WERI-Rb-1 (cell line): ENCODE measurements around the gene TNC.
A peak's percentile ranks its signal among the peaks of the same experiment; 100 is the strongest.

Experiments used
- DNase-seq: peaks from one replicate; pipeline ENCODE4 v3.0.0-alpha.2; 2020
- H3K27ac ChIP-seq: fragments of 250-450 bp; sonication (Bioruptor Pico); 2 replicates; pipeline ENCODE4 v1.5.1; 2020; ENCODE audit warnings: mild to moderate bottlenecking, moderate library complexity
- H3K27me3 ChIP-seq: fragments of 250-450 bp; sonication (Bioruptor Pico); 2 replicates; pipeline ENCODE4 v1.5.1; 2021; ENCODE audit warnings: mild to moderate bottlenecking, low read depth, moderate library complexity; ENCODE audit not compliant: insufficient read depth, severe bottlenecking
- H3K36me3 ChIP-seq: fragments of 250-450 bp; sonication (Bioruptor Pico); 2 replicates; pipeline ENCODE4 v1.5.1; 2020; ENCODE audit warnings: mild to moderate bottlenecking, moderate library complexity
- H3K4me3 ChIP-seq: 2 replicates; pipeline ENCODE4 v1.5.1; 2011; ENCODE audit warnings: low read depth, mild to moderate bottlenecking, control low read depth, low read length
- H3K9me3 ChIP-seq: fragments of 250-450 bp; sonication (Bioruptor Pico); 2 replicates; pipeline ENCODE4 v1.5.1; 2021; ENCODE audit warnings: mild to moderate bottlenecking, moderate library complexity; ENCODE audit not compliant: severe bottlenecking
- TF ChIP-seq, protein P1 (sequence below): IDR thresholded peaks from 2 replicates; pipeline ENCODE4 v1.5.1; 2011; ENCODE audit warnings: low read depth, mild to moderate bottlenecking, control low read depth, inconsistent platforms, low read length

Gene TNC

GRCh38 chr9:115016344-115016743 lies 101.6 kb downstream of the TNC start:
- Histone ChIP-seq H3K27ac (no peak overlapping the region), H3K27me3 (no peaks in the 10 kb centered on the region), H3K9me3 (no peaks in the 10 kb centered on the region), H3K4me3 (no peak overlapping the region), H3K36me3 (no peaks in the 10 kb centered on the region)
- TF ChIP-seq, protein P1, sequence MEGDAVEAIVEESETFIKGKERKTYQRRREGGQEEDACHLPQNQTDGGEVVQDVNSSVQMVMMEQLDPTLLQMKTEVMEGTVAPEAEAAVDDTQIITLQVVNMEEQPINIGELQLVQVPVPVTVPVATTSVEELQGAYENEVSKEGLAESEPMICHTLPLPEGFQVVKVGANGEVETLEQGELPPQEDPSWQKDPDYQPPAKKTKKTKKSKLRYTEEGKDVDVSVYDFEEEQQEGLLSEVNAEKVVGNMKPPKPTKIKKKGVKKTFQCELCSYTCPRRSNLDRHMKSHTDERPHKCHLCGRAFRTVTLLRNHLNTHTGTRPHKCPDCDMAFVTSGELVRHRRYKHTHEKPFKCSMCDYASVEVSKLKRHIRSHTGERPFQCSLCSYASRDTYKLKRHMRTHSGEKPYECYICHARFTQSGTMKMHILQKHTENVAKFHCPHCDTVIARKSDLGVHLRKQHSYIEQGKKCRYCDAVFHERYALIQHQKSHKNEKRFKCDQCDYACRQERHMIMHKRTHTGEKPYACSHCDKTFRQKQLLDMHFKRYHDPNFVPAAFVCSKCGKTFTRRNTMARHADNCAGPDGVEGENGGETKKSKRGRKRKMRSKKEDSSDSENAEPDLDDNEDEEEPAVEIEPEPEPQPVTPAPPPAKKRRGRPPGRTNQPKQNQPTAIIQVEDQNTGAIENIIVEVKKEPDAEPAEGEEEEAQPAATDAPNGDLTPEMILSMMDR, result no peak
- DNase-seq, result no peak

- H3K4me3 ChIP-seq, result no peak overlapping the region
- no peaks in the 10 kb centered on the region for H3K27me3 ChIP-seq
- no peaks in the 10 kb centered on the region for H3K9me3 ChIP-seq
- no peak overlapping the region for H3K27ac ChIP-seq
- no peaks in the 10 kb centered on the region for H3K36me3 ChIP-seq
- DNase-seq, result peak; percentile 65
- TF ChIP-seq, protein P1, result peak; percentile 82
These were observed 102.8 kb downstream of the TNC start for GRCh38 chr9:115015018-115015635.

- Histone ChIP-seq H3K4me3 (no peak overlapping the region), H3K9me3 (no peaks in the 10 kb centered on the region), H3K36me3 (no peaks in the 10 kb centered on the region), H3K27ac (no peak overlapping the region), H3K27me3 (no peaks in the 10 kb centered on the region)
- TF ChIP-seq, protein P1, result no peak
- no peak for DNase-seq
These were observed 103.5 kb downstream of the TNC start for GRCh38 chr9:115014438-115014837.

- H3K9me3 ChIP-seq, result no peaks in the 10 kb centered on the region
- TF ChIP-seq, protein P1, result peak; percentile 74
- peak; percentile 85 for DNase-seq
- no peak overlapping the region for H3K4me3 ChIP-seq
- no peaks in the 10 kb centered on the region for H3K36me3 ChIP-seq
- no peak overlapping the region for H3K27ac ChIP-seq
- no peaks in the 10 kb centered on the region for H3K27me3 ChIP-seq
These were observed 104.0 kb downstream of the TNC start for GRCh38 chr9:115013998-115014397.

- no peaks in the 10 kb centered on the region for H3K9me3 ChIP-seq
- TF ChIP-seq, protein P1, result no peak
- H3K4me3 ChIP-seq, result no peak overlapping the region
- no peak overlapping the region for H3K27ac ChIP-seq
- no peaks in the 10 kb centered on the region for H3K27me3 ChIP-seq
- H3K36me3 ChIP-seq, result no peaks in the 10 kb centered on the region
- no peak for DNase-seq
These were observed 105.5 kb downstream of the TNC start for GRCh38 chr9:115012486-115012885.

- Histone ChIP-seq H3K27me3 (no peaks in the 10 kb centered on the region), H3K9me3 (no peaks in the 10 kb centered on the region), H3K4me3 (no peak overlapping the region), H3K27ac (no peak overlapping the region), H3K36me3 (no peaks in the 10 kb centered on the region)
- no peak for DNase-seq
- TF ChIP-seq, protein P1, result no peak
These were observed 107.1 kb downstream of the TNC start for GRCh38 chr9:115010874-115011273.
